Measurements from ENCODE around the gene CARMIL1. TPM values are rescaled to one million over a fixed set of nuclear protein-coding genes. Genes with fewer than 3 reads are reported as not detected.
A peak's percentile ranks its signal among the peaks of the same experiment; 100 is the strongest.
"Not testable (repeated sequence)": the region's sequence is repeated elsewhere in the genome, so short reads cannot be mapped to it uniquely, and the experiment has no call there.

CARMIL1 gene
- total RNA-seq, 1 donor from 2014 or later, result 0.20 TPM

- no peak for DNase-seq (ENCODE audit: low read depth in 2 of 2)
Observed at GRCh38 chr6:25560865-25561264, 281.7 kb downstream of the CARMIL1 start.

DNA sequence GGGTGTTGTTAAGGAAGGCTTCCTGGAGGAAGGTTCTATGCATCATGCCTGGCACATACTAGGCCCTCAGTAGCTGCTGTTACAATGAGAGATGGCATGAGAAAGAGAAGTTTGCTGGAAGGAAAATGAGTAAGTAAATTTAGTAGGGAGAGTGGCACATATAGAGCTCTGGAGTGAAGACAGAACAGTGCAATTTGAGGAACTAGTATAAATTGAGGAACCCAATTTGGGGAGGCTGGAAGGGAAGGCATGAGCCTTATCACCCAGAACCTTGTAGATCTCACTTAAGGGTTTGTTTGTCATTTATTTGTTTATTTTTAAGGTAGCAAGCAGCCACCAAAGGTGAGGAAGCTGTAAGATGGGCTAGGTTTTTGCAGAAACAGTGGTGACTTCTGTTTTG is 285.8 kb downstream of the CARMIL1 start:
- DNase-seq (ENCODE audit: low read depth in 2 of 2), result no peak

DNA sequence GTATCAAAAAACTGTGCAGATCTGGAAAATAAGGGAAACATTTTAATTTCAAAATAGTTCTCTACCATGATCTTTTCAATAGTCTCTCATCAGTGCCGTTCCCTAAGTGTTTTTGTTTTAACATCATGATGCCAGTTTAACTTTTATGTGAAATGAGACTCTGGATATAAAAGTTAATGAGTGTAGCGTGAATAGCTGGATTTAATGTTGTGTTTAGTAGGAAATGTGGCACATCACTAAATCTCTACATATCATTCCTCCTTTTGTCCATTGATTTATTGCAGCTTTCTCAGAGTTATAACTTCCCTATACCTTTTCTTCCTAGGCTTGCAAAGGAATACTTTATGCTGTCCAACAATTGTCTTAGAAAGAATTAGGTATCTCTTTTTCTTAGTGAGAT is 291.4 kb downstream of the CARMIL1 start:
- no peak for DNase-seq (ENCODE audit: low read depth in 2 of 2)

DNA sequence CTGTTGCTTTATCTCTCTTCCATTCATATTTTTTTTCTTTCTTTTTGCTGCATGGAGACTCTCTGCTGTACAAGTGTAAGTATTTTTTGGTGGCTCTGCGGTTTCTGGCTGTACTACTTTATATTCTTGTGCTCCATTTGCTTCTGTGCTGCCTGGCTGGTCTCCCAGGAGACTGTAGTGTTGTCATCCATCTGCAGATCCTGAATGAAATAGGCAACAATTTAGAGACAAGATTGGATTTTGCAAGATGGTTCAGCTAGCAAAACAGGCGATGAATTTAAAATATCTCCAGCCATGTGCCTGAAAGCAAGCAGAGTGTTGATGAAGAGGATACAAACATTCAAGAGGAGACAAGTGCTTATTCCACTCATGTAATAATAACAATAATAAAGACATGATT is 297.7 kb downstream of the CARMIL1 start:
- DNase-seq (ENCODE audit: low read depth in 2 of 2), result no peak

DNA sequence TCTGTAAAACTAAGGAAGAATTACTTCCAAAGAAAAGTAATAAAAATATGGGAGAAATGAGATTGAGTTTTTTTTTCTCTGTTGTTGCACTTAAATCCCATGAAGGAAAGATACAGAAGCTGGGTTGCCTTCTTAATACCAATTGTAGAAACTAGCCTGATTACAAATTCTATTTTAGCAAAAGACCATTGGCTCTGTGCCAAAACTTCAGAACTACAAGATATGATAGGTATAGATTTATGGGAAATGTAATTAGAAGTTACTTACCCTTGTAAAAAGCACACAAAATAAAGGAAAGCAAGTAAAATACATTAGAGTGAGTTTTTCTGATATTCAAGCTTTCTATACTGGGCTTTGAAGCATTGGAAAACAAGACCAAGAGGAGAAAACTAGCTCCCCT is 299.4 kb downstream of the CARMIL1 start:
- no peak for DNase-seq (ENCODE audit: low read depth in 2 of 2)

GRCh38 chr6:25579391-25579883 is 300.3 kb downstream of the CARMIL1 start:
- no peak for DNase-seq (ENCODE audit: low read depth in 2 of 2)

- DNase-seq (ENCODE audit: low read depth in 2 of 2), result no peak
Observed at GRCh38 chr6:25579902-25580495, 300.8 kb downstream of the CARMIL1 start.

DNA sequence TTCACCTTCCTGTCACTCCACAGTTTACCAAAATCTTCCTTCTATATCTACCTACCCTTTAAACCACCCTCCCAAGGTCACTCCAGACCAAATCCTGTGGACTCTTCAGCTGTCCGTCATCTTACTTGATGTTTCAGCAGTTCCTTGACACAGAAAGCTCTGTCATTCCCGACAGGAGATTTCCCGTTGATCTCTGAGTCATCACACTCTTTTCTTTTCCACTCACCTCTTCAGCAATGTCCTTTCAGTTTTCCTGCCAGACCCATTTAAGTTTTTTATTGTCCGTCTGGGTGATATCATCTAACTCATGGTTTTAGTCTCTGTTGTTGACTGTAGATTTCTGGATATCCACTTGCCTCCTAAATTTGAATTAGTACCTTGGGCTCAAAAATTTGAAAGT is 302.9 kb downstream of the CARMIL1 start:
- peak in 1 of 2 donors; percentile 8 for DNase-seq (ENCODE audit: low read depth in 2 of 2)

DNA sequence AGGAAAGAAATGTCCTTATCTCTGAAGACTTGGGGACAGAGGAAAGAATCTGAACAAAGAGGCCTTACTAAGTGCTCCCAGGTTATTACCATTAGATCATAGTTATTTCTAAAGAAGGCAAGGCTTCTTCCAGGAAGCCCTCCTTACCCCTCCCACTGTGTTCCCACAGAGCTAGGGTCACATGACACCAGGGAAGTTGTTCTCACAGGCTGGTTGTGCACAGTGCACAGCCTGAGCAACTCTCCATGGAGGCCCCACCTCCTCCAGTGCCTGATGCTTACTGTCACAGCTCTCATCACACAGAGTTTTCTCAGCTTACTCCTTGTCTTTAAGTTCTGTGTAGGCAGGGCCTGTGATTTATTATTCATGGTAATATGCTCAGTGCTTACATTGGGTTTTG is 303.9 kb downstream of the CARMIL1 start:
- DNase-seq (ENCODE audit: low read depth in 2 of 2), result no peak

DNA sequence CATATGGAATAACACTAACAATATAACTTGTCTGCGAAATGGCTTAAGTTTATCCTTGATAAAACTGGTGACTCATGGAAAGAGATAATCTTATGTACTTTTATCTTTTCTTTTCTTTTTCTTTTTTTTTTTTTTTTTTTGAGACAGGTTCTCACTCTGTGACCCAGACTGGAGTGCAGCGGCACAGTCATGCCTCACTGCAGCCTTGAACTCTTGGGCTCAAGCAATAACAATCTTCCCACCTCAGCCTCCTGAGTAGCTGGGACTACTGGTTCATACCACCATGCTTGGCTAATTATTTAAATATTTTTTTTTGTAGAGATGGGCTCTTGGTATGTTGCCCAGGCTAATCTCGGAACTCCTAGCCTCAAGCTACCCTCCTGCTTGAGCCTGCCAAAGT is 304.7 kb downstream of the CARMIL1 start:
- DNase-seq (ENCODE audit: low read depth in 2 of 2), result no peak

- DNase-seq (ENCODE audit: low read depth in 2 of 2), result no peak
Observed at GRCh38 chr6:25585225-25585624, 306.1 kb downstream of the CARMIL1 start.

DNA sequence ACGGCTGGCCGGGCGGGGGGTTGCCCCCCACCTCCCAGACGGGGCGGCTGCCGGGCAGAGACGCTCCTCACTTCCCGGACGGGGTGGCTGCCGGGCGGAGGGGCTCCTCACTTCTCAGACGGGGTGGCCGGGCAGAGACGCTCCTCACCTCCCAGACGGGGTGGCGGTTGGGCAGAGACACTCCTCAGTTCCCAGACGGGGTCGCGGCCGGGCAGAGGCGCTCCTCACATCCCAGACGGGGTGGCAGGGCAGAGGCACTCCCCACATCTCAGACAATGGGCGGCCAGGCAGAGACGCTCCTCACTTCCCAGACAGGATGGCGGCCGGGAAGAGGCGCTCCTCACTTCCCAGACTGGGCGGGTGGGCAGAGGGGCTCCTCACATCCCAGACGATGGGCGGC is 306.9 kb downstream of the CARMIL1 start:
- not testable (repeated sequence) for DNase-seq (ENCODE audit: low read depth in 2 of 2)

- DNase-seq (ENCODE audit: low read depth in 2 of 2), result no peak
Observed at GRCh38 chr6:25586927-25587326, 307.8 kb downstream of the CARMIL1 start.

DNA sequence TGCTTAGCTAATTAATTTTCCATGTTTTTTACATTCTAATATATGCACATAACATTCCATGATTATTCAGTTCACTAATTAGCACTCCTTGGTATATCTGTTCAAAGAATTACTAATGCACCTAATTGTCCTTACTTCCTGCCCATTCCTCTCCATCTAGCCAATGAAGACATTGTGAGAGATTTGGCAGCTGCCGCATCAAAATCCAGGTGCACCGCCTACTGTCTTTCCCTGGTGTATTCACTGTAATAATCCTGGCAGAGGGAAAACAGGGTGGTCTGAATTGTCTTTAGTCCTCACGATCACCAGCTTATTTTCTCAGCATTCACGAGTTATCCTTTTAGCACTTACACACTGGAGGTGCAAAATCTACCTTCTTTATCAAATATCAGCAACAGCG is 311.8 kb downstream of the CARMIL1 start:
- DNase-seq (ENCODE audit: low read depth in 2 of 2), result no peak

DNA sequence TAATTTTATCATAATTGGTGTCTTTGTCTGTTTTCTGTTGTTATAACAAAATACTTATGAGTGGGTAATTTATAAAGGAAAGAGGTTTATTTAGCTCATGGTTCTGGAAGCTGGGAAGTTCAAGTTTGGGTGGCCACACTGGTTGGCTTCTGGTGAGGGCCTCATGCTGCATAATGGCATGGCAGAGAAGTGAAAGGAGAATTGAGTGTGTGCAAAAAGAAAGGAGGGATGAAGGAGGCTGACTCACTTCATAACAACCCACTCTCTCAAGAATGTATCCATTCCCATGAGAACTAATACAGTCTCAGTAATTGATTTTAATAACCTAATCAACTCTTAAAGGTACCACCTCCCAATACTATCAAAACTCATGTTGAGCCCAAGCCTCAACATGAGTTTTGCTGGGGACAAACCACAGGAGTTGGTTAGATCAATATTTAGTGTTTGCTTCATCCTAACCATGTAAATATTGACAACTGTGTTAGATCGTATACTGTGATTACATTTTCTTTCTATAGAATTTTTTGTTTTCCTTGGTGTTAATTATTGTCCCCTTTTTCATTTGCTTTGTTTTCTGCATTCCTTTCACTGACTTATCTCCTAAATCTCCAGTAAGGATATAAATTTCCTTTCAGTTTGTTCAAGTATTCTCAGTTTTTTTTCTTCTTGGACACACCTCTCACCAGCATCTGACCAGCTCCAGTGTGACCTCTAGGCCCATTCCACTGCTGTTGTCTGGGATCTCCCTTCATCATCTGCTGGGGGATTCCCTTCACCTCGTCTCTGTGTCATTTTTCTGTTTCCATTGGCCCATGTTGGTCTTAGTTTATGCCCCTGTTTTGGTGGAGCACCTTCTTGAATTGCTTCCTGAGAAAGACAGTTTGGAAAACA is 318.0 kb downstream of the CARMIL1 start:
- DNase-seq (ENCODE audit: low read depth in 2 of 2), result no peak

- no peak for DNase-seq (ENCODE audit: low read depth in 2 of 2)
Observed at GRCh38 chr6:25599516-25600085, 320.4 kb downstream of the CARMIL1 start.

GRCh38 chr6:25601800-25602673 is 322.9 kb downstream of the CARMIL1 start:
- DNase-seq (ENCODE audit: low read depth in 2 of 2), result peak; percentile 64 to 75

GRCh38 chr6:25602674-25602982 is 323.5 kb downstream of the CARMIL1 start:
- no peak for DNase-seq (ENCODE audit: low read depth in 2 of 2)

GRCh38 chr6:25603251-25603650 is 324.1 kb downstream of the CARMIL1 start:
- no peak for DNase-seq (ENCODE audit: low read depth in 2 of 2)

DNA sequence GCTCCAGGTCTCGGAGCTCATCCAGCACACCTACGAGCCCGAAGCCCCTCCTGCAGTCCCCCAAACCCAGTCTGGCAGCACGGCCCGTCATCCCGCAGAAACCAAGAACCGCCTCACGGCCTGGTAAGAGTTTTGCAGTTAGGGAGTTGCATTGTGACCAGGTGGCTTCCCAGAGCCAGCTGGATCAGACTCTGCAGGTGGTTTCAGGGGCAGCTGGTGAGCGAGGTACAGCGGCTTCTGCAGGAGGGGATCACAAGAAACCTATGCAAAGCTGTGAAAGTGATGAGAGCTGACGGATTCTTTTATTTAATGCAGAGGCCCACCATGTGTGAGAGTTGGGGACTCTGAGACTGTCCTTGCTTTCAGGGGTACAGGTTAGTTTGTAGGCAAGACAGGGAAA is 327.0 kb downstream of the CARMIL1 start:
- DNase-seq (ENCODE audit: low read depth in 2 of 2), result no peak

GRCh38 chr6:25608558-25609174 is 329.5 kb downstream of the CARMIL1 start:
- no peak for DNase-seq (ENCODE audit: low read depth in 2 of 2)
